HG02884 (cell line): Measurements from ENCODE around the gene PFAS.
"Not testable (repeated sequence)": the region's sequence is repeated elsewhere in the genome, so short reads cannot be mapped to it uniquely, and the experiment has no call there.

ENCODE experiments used
- ATAC-seq: cut with Tn5 transposase; IDR thresholded peaks from one replicate; pipeline ENCODE4 v1.9.1; 2021; ENCODE audit warnings: mild to moderate bottlenecking, moderate library complexity; ENCODE audit not compliant: unreplicated experiment

The PFAS gene

GRCh38 chr17:8248751-8249607 lies at the start of gene PFAS:
PFAS (plus strand) TSS chr17:8249289; CDS start chr17:8253938, 4,649 bp downstream.
- peak; percentile 45 for ATAC-seq

- ATAC-seq, result no peak
Measured at GRCh38 chr17:8204761-8205555, 44.1 kb upstream of the PFAS start.

- ATAC-seq, result no peak
Measured at GRCh38 chr17:8206536-8206935, 42.6 kb upstream of the PFAS start.

GRCh38 chr17:8209907-8210760 lies 39.0 kb upstream of the PFAS start, which contains the start of gene AURKB:
AURKB (minus strand) TSS chr17:8210575; CDS start chr17:8210224, 351 bp downstream.
- ATAC-seq, result peak; percentile 75

GRCh38 chr17:8210761-8211458 lies 38.2 kb upstream of the PFAS start:
- ATAC-seq, result peak; percentile 11

- ATAC-seq, result no peak
Measured at GRCh38 chr17:8212312-8213180, 36.5 kb upstream of the PFAS start.

- ATAC-seq, result not testable (repeated sequence)
Measured at GRCh38 chr17:8214000-8214399, 35.1 kb upstream of the PFAS start.

- no peak for ATAC-seq
Measured at GRCh38 chr17:8220783-8221662, 28.1 kb upstream of the PFAS start.

GRCh38 chr17:8221663-8222379 lies 27.3 kb upstream of the PFAS start:
- ATAC-seq, result peak; percentile 28

- peak; percentile 35 for ATAC-seq
Measured at GRCh38 chr17:8222380-8222629, 26.8 kb upstream of the PFAS start.

GRCh38 chr17:8222630-8223355 lies 26.3 kb upstream of the PFAS start:
- peak; percentile 24 for ATAC-seq

GRCh38 chr17:8223356-8224126 lies 25.5 kb upstream of the PFAS start:
- ATAC-seq, result no peak

GRCh38 chr17:8224891-8225812 lies 23.9 kb upstream of the PFAS start:
- ATAC-seq, result no peak

GRCh38 chr17:8225813-8226535 lies 23.1 kb upstream of the PFAS start:
- ATAC-seq, result no peak
